GM15510 (cell line): ENCODE data around the gene SH2D4B.

ENCODE experiments used
- POLR2A ChIP-seq: IDR thresholded peaks from 3 replicates; pipeline ENCODE4 v1.6.1; 2011; ENCODE audit warnings: borderline replicate concordance; ENCODE audit not compliant: insufficient read length; ENCODE audit errors: extremely low read depth

The SH2D4B gene

GRCh38 chr10:80540981-80541750 lies 3.5 kb downstream of the SH2D4B start:
- TF ChIP-seq POLR2A: no peak

GRCh38 chr10:80542053-80542452 lies 4.4 kb downstream of the SH2D4B start:
- no peak for TF ChIP-seq POLR2A

GRCh38 chr10:80542652-80543318 lies 5.1 kb downstream of the SH2D4B start:
- no peak for TF ChIP-seq POLR2A

GRCh38 chr10:80544316-80544953 lies 6.7 kb downstream of the SH2D4B start:
- TF ChIP-seq POLR2A: no peak

GRCh38 chr10:80545258-80545881 lies 7.7 kb downstream of the SH2D4B start:
- no peak for TF ChIP-seq POLR2A

- TF ChIP-seq POLR2A: no peak
Measured at GRCh38 chr10:80552151-80552646, 14.5 kb downstream of the SH2D4B start.

- no peak for TF ChIP-seq POLR2A
Measured at GRCh38 chr10:80553436-80553835, 15.7 kb downstream of the SH2D4B start.

- no peak for TF ChIP-seq POLR2A
Measured at GRCh38 chr10:80554050-80554449, 16.3 kb downstream of the SH2D4B start.

- no peak for TF ChIP-seq POLR2A
Measured at GRCh38 chr10:80555415-80555814, 17.7 kb downstream of the SH2D4B start.

- TF ChIP-seq POLR2A: no peak
Measured at GRCh38 chr10:80561950-80562349, 24.2 kb downstream of the SH2D4B start.

GRCh38 chr10:80567292-80567691 lies 29.6 kb downstream of the SH2D4B start:
- TF ChIP-seq POLR2A: no peak

GRCh38 chr10:80569131-80569895 lies 31.6 kb downstream of the SH2D4B start:
- no peak for TF ChIP-seq POLR2A

GRCh38 chr10:80571352-80571751 lies 33.6 kb downstream of the SH2D4B start:
- TF ChIP-seq POLR2A: no peak

GRCh38 chr10:80579181-80579763 lies 41.6 kb downstream of the SH2D4B start:
- TF ChIP-seq POLR2A: no peak
